HG02973 (cell line): ENCODE results near the gene CPA4.
"Not testable (repeated sequence)": the region's sequence is repeated elsewhere in the genome, so short reads cannot be mapped to it uniquely, and the experiment has no call there.

ENCODE experiments used
- ATAC-seq: cut with Tn5 transposase; IDR thresholded peaks from one replicate; pipeline ENCODE4 v1.9.1; 2021; ENCODE audit warnings: moderate library complexity; ENCODE audit not compliant: unreplicated experiment

The CPA4 gene

DNA sequence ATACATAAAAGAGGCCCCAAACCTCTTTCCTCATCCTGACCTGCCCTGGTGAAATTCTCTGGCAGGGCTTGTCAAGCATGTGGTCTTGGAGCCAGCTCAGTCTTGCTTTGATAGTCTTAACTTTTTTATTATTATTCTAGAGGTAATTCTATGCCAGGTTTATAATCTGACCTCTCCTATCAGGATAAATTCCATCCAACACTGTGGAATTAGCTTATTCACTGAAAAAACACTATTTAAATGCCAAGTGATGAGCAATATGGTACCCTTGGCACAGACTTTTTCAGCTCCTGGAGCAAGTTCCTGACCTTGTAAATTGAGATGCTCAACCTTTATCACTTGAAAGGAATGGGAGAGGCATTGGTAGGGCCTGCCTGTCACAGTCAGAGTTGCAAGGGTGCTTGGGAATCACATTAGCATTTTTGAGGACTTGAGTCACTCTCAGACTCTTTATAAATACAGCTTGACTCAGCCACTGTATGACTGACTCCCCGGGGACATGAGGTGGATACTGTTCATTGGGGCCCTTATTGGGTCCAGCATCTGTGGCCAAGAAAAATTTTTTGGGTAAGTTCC lies at the start of gene CPA4:
TSS of gene CPA4 (plus strand) at position 480 of the 576 bp plus-strand sequence. CDS start at position 500, 20 bp downstream.
- no peak for ATAC-seq

- not testable (repeated sequence) for ATAC-seq
Observed at GRCh38 chr7:130243486-130243885, 49.5 kb upstream of the CPA4 start.

GRCh38 chr7:130246491-130246890 lies 46.5 kb upstream of the CPA4 start:
- ATAC-seq, result not testable (repeated sequence)

DNA sequence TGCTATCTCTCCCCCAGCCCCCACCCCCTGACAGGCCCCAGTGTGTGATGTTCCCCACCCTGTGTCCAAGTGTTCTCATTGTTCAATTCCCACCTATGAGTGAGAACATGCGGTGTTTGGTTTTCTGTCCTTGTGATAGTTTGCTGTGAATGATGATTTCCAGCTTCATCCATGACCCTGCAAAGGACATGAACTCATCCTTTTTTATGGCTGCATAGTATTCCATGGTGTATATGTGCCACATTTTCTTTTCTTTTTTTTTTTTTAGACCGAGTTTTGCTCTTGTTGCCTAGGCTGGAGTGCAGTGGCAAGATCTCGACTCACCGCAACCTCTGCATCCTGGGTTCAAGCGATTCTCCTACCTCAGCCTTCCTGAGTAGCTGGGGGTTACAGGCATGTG lies 44.1 kb upstream of the CPA4 start:
- not testable (repeated sequence) for ATAC-seq

- ATAC-seq, result not testable (repeated sequence)
Observed at GRCh38 chr7:130249626-130250025, 43.3 kb upstream of the CPA4 start.

- no peak for ATAC-seq
Observed at GRCh38 chr7:130254555-130254954, 38.4 kb upstream of the CPA4 start.

DNA sequence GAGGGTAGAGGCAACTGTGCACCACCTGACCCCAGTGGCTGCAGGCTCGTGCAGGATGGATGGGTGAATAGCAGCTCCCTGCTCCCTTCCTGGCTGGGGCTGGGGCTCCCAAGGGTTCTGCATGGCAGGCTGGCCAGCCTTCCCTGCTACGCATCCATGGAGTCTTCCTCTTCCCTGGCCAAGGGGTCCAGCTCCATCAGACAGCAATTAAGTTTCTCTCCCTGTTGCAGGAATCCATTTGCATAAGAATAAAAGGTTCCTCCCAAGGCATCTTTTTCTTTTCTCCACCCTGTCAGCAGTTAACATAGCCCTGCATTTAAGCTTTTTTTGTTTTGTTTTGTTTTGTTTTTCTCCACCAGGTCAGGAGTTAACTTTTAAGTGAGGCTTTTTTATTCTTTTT lies 36.3 kb upstream of the CPA4 start:
- no peak for ATAC-seq

DNA sequence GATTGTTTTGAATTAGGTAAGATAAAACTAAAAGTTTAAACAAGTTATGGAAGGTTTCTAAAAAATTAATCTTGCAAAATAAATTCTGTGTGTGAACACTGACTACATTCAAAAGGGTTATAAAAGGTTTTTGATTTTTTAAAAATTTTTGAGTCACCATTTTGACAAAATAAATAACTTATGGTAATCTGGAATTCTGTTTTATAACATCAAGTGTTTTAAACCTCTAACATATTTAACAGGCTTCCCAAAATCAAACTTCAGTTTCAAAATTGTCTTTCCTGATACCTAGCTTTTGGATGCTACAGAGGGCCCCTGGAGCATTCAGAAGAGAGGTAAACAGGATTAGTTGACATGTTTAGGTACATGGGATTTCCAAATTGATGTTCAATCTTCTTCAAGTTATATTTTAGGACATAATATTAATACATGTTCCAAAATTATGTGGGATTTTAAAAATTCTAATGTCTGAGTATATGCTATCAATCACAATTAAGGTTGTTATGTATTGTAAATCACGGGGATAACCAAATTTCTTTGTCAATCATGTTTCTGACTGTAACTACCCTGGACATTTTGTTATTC lies 34.4 kb upstream of the CPA4 start:
- no peak for ATAC-seq

- ATAC-seq, result no peak
Observed at GRCh38 chr7:130262448-130262847, 30.5 kb upstream of the CPA4 start.

DNA sequence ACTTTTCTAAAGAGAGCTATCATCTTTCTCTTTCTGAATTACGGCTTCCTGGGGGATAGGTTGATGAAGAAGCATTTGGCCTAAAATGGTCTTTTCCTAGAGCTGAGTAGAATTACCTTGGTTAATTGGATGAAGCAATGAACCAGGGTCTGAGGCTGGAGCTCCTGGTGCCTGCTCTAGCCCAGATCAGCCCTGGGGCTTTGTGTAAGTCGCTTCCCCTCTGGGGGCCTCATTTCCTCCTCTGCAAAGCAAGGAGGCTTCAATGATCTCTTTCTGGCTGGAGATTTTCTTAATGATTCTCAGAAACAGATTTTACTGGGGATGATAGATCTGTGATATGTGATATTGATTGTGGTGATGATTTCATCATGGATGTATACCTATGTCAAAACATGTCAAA lies 29.8 kb upstream of the CPA4 start:
- no peak for ATAC-seq

- ATAC-seq, result no peak
Observed at GRCh38 chr7:130266258-130266960, 26.6 kb upstream of the CPA4 start, which contains the start of gene CPA2. CPA2 (plus strand) TSS chr7:130266863; CDS start chr7:130266882, 19 bp downstream.

DNA sequence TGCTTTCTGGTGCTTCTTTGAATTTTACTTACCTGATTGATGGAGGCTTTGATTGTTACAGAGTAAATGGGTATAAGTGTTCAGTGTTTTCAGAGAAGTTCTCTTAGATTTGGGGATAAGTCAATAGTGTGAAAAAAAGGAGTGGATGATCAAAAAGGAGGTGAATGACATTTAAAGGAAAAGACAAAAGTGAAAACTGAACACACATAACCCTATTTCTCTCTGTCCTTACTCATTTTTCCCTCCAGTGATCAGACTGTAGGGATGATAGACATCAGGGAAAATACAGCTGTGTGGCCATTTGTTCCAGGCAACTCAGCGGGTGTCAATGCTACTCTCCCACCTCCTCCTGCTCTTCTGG lies 26.0 kb upstream of the CPA4 start:
- no peak for ATAC-seq

- no peak for ATAC-seq
Observed at GRCh38 chr7:130268463-130269317, 24.3 kb upstream of the CPA4 start.

DNA sequence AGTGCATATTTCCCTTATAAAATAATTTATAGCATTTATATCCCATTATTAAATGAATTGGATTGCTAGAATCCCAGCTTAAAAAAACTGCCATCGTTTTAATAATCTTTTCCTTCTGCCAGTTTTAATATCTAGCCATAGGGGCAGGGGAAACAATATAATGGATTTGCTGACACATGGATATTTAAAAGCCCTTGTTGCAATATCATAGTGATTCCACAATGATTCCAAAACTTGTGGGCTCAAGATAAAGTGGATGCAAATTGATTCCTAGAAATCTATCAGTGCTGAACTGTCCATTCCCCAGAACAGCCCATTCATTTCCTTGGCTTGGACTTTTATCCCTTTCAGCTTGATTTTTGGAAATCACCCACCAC lies 23.7 kb upstream of the CPA4 start:
- ATAC-seq, result no peak

DNA sequence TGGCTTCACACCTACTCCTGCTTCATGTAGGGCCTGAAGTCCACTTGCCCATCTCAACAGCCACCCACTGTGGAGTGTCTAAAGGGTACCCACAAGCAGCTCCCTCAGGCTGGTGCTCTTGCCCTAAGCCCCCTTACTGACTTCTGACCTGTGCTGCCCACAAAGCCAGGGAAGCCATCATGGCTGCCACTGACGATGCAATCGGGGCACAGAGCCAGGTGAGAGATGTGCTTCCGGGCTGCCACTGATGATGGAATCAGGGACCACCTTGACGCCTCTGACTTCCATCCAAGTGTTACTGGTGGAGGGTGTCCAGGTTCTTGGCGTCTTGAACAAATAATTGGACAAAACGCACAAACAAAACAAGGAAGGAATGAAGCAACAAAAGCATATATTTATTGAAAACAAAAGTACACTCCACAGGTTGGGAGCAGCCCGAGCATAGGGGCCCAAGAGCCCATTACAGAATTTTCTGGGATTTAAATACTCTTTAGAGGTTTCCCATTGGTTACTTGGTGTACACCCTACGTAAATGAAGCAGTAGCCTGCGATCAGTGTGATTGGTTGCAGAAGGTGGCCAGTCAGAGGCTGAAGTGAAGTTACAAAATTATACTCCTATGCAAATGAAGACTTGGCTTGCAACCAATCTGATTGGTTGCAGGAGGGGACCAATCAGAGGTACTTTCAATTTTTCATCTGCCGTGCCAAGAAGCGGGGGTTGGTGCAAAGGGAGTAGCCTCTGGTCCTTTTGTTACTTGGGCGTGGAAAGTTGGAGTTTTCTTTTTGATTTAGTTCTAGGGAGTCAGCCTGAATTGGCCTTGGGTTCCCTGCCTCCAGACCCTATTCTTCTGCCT lies 21.8 kb upstream of the CPA4 start:
- ATAC-seq, result no peak

DNA sequence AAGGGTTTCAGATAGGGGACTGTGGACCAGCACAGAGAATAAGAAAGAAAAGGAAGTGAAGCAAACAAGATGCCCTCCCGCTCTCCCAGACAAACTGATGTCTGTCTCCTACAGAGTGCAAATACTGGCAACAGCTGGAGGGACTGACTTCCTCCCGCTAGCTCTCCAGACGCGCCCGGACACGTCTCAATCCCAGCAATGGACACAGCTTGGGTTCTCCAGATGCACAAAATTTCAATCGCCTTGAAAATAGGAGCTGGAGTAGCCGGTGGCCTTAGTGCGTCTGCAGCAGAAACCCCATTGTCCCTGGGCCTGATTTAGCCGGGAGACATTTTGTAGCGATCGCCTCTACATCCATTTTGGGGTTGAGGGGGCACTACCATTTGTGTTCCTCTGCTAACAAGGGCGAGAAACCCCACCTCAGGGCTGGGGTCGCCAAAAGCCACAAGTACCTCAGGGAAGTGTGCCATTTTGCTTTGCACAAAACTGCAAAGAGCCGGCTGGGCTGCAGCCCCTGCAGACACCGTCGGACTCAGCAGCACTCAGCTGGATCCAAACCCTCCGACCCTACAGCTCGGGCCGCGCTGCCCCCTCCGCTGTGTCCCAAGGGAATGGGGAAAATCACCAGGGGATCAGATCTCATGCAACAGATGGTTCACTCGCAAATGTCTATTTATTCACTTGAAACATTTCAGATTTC lies 20.4 kb upstream of the CPA4 start:
- ATAC-seq, result no peak

DNA sequence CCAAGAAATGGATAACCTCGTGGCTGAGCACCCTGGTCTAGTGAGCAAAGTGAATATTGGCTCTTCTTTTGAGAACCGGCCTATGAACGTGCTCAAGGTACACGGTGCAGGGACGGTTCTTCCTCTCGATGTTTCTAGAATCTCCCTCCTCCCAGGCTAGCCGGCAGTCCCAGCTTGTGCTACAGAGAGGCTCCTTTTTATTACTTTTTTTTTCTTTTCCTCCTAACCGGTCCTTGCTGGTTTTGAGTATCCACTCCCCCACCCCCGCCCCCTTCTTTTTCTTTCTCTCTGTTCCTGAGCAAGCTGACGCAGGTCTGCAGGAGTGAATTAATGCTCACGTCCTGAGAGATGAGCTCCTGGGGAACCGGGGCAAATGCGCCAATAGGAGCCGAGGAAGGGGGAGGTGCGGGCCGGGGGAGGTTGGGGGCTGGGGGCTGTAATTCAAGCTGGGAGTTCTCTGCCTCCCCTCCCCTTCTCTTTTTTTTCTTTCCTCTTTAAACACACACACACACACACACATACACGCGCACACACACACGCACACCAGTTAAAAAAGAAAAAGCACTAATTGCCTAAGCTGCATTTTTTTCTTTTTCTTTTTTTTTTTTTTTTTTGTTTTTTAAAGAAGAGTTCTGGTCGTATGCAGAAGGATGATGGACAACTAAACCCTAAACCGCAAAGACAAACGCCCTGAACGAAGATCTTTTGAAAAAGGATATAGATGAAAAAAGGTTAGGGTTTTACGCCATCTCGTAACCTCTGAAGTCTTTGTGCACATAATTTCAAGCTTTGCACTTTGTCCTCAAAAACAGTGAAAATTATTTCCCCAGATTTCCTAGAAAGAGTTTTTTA lies 19.7 kb upstream of the CPA4 start:
- no peak for ATAC-seq

GRCh38 chr7:130273933-130274255 lies 19.1 kb upstream of the CPA4 start:
- no peak for ATAC-seq

DNA sequence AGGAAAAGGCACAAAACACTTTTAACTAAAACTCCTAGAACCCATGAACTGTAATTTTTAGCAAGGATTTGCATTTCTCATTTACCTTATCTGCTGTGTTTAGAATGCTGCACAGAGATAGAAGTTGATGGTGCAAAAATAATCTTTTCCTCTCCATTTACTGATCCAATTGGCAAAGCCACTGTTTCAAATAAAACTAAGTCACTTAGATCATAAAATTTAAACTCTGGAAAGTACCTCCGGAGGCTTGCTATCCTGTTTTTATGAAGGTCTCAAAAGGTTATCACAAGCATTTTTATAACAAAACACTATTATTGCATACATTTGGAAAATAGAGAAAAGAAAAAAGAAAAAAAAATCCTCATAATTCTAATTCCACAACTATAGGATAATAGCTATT lies 18.7 kb upstream of the CPA4 start:
- ATAC-seq, result no peak
